ENCODE results near the gene DAZAP2.
A peak's percentile ranks its signal among the peaks of the same experiment; 100 is the strongest.

DNA sequence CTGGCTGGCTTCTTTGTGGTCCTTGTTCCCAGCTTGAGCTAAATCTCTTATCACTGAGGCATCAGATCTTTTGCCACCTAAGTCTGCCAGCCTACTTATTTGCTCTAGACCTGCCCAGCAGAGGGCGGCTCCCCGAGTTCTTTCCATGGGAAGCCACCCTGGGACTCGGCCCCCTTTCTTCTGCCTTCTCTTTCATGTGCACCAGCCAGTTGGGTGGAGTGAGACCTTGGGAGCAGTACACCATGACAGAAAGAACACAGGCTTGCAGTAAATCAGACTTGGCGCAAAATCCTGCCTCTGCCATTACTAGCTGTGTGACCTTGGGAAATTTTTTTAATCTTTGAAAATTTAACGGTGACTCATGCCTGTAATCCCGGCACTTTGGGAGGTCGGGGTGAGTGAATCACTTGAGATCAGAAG is 24.1 kb downstream of the DAZAP2 start:
- TF ChIP-seq POLR2A (IDR thresholded peaks at IDR 0.05): no peak
- TF ChIP-seq, protein P1, sequence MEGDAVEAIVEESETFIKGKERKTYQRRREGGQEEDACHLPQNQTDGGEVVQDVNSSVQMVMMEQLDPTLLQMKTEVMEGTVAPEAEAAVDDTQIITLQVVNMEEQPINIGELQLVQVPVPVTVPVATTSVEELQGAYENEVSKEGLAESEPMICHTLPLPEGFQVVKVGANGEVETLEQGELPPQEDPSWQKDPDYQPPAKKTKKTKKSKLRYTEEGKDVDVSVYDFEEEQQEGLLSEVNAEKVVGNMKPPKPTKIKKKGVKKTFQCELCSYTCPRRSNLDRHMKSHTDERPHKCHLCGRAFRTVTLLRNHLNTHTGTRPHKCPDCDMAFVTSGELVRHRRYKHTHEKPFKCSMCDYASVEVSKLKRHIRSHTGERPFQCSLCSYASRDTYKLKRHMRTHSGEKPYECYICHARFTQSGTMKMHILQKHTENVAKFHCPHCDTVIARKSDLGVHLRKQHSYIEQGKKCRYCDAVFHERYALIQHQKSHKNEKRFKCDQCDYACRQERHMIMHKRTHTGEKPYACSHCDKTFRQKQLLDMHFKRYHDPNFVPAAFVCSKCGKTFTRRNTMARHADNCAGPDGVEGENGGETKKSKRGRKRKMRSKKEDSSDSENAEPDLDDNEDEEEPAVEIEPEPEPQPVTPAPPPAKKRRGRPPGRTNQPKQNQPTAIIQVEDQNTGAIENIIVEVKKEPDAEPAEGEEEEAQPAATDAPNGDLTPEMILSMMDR (IDR thresholded peaks at IDR 0.05): peak in 1 of 5 experiments; percentile 24
- no peak for TF ChIP-seq EP300 (IDR thresholded peaks at IDR 0.05)
